Fibroblast of pulmonary artery (primary cell): Measurements from ENCODE around the gene CASTOR1.
A peak's percentile ranks its signal among the peaks of the same experiment; 100 is the strongest.

Experiments
- DNase-seq: peaks from one replicate; pipeline ENCODE4 v3.0.0-alpha.2; 2010; ENCODE audit warnings: low read depth
- H3K4me3 ChIP-seq: replicated peaks from 2 replicates; pipeline ENCODE4 v1.5.1; 2011; ENCODE audit warnings: low read depth, mild to moderate bottlenecking, control low read depth, low read length, moderate library complexity
- TF ChIP-seq, protein P1 (sequence below): IDR thresholded peaks from 2 replicates; pipeline ENCODE4 v1.5.1; 2011; ENCODE audit warnings: mild to moderate bottlenecking, control low read depth, low read length, inconsistent platforms; ENCODE audit errors: missing control alignments

CASTOR1 gene

DNA sequence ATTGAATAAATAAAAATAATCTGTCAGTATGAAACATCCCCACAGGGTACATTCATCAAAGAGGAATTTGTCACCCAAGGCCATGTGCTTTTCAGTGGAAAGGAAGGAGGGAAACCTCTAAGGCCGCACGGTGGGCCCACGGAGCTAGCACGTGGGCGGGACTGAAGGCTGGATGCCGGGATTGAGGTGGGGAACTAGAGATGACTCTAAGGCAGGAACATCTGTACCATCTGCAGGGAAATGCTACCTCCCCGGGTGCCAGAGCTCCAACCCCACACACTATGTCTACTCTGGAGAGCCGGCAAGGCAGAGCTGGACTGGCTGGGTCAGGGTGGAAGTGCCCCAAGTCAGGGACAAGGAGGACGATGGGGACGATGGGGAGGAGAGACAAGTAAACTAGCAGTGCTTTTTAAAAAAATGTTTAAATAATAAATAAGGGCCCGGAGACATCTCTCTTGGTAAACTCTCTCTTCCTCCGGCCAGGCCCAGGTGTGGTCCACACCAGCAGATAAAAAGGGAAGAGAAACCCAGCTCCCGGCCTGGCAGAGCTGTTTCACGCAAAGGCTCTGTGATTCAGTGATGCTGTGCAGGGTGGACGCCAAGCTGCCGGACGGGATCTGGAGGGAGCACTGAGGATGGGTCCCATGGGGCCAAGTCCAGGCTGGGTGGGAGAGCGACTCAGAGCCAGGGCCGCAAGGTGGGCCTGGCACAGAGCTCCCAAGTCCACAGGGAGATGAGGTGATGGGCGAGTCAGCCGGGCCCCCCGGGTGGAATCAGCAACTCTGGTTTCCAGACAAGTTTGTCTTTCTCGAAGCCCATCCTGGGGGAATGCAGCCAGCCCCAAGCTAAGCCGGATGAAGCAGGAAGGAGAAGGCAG lies 48.5 kb downstream of the CASTOR1 start:
- TF ChIP-seq, protein P1, sequence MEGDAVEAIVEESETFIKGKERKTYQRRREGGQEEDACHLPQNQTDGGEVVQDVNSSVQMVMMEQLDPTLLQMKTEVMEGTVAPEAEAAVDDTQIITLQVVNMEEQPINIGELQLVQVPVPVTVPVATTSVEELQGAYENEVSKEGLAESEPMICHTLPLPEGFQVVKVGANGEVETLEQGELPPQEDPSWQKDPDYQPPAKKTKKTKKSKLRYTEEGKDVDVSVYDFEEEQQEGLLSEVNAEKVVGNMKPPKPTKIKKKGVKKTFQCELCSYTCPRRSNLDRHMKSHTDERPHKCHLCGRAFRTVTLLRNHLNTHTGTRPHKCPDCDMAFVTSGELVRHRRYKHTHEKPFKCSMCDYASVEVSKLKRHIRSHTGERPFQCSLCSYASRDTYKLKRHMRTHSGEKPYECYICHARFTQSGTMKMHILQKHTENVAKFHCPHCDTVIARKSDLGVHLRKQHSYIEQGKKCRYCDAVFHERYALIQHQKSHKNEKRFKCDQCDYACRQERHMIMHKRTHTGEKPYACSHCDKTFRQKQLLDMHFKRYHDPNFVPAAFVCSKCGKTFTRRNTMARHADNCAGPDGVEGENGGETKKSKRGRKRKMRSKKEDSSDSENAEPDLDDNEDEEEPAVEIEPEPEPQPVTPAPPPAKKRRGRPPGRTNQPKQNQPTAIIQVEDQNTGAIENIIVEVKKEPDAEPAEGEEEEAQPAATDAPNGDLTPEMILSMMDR = no peak
- no peak for DNase-seq
- no peak overlapping the region for H3K4me3 ChIP-seq

DNA sequence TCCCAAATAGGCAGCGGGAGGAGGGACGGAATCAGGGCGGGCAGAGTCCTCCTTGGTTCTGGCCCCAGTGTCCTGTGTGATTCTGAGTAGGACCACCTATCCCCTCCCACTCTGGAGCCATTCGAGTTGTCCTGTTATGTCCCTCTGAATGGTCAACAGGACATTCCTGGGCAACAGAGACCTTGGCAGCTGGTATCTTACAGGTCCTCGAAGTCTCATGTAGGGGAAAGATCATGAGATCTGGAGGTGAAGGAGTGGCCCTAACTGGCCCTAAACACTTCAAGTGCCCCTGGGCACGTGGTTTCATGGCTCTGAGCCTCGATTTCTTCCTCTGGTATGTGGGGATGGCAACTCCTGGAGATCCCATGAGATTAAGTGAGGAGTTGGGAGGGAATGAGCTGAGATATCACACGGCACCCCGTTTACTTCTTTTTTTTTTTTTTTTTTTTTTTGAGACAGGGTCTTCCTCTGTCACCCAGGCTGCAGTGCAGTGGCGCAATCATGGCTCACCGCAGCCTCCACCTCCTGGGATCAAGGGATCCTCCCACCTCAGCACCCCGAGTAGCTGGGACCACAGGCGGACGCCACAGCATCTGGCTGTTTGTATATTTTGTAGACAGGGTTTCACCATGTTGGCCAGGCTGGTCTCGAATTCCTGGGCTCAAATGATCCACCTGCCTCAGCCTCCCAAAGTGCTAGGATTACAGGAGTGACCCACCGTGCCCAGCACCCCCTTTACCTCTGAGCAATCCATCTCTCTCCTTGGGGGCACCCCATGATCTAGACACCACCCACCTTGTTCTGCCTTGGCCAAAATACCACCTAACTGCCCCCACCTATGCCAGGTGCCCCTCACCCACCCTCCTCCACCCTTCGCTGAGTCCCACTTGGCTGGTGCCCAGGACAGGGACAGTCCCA lies 49.6 kb downstream of the CASTOR1 start:
- no peak overlapping the region for H3K4me3 ChIP-seq
- TF ChIP-seq, protein P1 = no peak
- DNase-seq = no peak

DNA sequence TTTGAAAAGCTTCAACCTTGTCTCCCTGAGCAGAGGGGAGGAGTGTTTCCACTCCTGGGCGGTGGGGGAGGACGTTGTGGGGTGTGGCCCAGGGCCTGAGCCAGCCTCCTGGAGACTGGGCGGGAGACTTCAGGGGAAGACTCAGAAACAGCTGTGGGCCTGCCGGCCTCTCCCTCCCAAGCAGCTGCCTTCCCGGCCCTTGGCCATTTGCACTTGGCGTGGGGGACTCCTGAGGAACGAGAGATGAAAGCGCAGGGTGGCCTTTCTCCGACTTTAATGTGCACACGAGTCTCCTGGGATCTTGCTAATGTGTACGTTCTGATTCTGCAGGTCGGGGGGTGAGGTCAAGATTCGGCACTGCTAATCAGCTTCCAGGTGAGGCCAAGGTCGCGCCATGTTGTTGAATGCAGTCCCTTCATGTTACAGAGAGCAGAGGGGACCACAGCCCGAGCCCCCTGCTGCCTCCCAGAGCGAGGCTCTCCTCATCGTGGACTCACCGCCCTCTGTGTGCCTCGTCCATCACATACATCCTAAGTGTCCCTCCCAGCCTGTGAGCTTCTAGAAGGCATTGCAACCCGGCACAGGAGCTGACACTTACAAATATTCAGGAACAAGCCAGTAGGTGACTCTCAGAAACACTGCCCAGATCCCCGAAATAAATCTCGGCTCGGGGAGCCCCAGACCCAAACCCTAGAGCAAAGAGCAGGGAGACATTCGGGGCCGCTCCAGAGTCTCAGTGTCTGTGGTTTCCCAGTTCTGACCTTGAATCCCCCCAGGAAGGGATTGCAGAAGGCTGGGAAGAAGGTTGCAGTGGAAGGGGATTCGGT lies 50.4 kb downstream of the CASTOR1 start:
- H3K4me3 ChIP-seq = no peak overlapping the region
- peak; percentile 72 for DNase-seq
- TF ChIP-seq, protein P1 = no peak

DNA sequence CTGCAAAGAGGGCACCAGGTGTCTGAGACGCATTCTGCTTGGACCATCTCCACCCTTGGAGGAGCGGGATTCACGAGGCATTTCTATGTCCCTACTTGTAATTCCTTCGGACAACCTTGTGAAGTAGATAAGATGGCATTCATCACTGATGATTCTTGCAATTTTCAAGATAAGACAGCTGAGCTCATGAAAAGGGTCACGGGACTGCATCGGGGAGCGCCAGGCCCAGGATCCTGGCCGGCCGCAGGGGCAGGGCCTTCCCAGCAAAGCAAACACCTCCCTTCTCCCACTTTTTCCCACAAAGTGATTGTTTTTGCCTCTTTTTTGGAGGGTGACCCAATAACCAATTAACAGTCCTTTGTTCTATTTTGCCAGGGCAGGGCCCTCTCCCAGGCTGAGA lies 51.2 kb downstream of the CASTOR1 start:
- no peak overlapping the region for H3K4me3 ChIP-seq
- TF ChIP-seq, protein P1 = no peak
- no peak for DNase-seq

DNA sequence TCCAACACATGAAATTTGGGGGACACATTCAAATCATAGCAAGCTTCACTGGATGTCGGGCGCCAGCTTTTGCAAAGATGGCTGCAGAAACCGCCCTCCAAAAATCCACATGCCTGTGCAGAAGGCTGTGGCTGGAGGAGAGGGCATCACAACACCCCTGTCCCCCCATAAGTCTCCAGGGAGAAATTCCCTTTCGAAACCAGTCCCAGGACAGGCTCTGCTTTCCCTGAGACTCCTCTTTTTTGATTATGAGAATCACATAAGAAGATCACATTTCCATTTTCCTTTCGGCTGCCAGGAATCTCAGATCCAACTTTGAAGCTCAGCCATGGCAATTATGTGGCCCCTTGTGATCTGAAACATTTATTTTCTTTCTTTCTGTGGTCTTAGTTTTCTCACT lies 52.4 kb downstream of the CASTOR1 start:
- no peak for DNase-seq
- TF ChIP-seq, protein P1 = no peak
- H3K4me3 ChIP-seq = no peak overlapping the region

DNA sequence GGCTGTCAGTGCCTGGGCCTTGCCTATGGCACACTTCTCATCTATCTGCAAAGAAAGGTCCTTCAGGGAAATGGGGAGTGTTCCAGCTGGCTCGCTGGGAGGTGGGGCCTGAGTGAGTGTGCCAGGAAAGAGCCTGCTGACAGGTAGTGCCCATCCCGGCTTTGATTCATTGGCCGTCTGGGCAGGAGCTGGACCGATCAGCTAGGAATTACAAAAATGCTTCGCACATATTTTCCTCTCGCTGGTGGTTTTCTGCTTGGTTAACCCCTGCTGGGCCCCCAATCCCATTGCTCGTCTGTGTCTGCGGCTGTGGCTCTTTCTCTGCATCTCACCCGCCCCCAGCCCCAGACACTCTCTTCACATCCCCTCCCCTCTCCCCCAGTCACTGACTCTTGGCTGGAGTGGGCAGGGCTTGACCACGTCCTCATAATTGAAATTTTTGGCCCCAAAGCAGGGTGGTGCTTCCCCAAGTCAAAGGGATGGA lies 53.6 kb downstream of the CASTOR1 start:
- TF ChIP-seq, protein P1 = no peak
- H3K4me3 ChIP-seq = no peak overlapping the region
- peak; percentile 59 for DNase-seq
